Mesothelial cell of epicardium (in vitro differentiated cells): ENCODE measurements around the gene PCDH19. TPM values are rescaled to one million over a fixed set of nuclear protein-coding genes. Genes with fewer than 3 reads are reported as not detected.

Experiments used
- DNase-seq, 2 experiments: peaks; one replicate each; pipeline ENCODE4 v3.0.0; 2021; ENCODE audit warnings: low spot score in 2 of 2; ENCODE audit not compliant: unreplicated experiment in 2 of 2
- H3K27ac Mint-ChIP-seq: 2 replicates; pipeline ENCODE4 v1.8.0; 2021; ENCODE audit warnings: mixed read lengths
- H3K27me3 Mint-ChIP-seq: 2 replicates; pipeline ENCODE4 v1.8.0; 2021; ENCODE audit warnings: low read depth, mixed read lengths
- H3K36me3 Mint-ChIP-seq: 2 replicates; pipeline ENCODE4 v1.8.0; 2021; ENCODE audit warnings: mixed read lengths
- H3K4me1 Mint-ChIP-seq: 2 replicates; pipeline ENCODE4 v1.8.0; 2021; ENCODE audit warnings: mixed read lengths
- H3K4me3 Mint-ChIP-seq: 2 replicates; pipeline ENCODE4 v1.8.0; 2021; ENCODE audit warnings: mild to moderate bottlenecking, moderate library complexity, mixed read lengths
- H3K9me3 Mint-ChIP-seq: 2 replicates; pipeline ENCODE4 v1.8.0; 2021; ENCODE audit warnings: mixed read lengths
- total RNA-seq: library from RNA; stranded (reverse); gene quantifications from 3 replicates; pipeline ENCODE4 v1.2.1, GENCODE V29; 2021
- TF ChIP-seq, protein P1 (sequence below): fragments of 200-600 bp; sonication (generic); IDR thresholded peaks from one replicate; pipeline ENCODE4 v1.5.0; 2021; ENCODE audit warnings: antibody characterized with exemption; ENCODE audit not compliant: unreplicated experiment

Gene PCDH19
- total RNA-seq, 1 donor from 2014 or later, result 9.4 TPM

DNA sequence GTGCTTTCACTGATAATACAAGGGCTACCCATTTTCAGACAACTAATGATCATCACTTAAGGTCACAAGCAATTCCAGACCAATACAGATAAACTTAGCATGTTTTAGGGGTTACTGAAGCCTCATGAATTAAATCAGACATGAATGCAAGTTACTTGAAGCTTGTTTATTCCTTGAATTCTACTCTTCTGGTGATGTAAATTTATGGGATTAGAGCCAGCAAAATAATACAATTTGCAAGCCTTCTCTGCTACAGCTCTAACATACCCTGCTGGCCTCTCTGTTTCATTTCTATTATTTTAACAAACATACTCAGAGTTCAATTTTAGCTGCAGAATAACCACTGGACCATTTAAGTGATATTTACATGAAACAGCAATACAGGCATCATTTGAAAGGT, 60.7 kb downstream of the PCDH19 start:
- Mint-ChIP-seq H3K27me3 (no peaks in the 10 kb centered on the region), H3K9me3 (no peaks in the 10 kb centered on the region), H3K36me3 (peaks cover 4% of the 10 kb centered on the region), H3K27ac (no peak overlapping the region), H3K4me3 (no peak overlapping the region), H3K4me1 (no peaks in the 10 kb centered on the region)
- no peak for DNase-seq
- TF ChIP-seq, protein P1, sequence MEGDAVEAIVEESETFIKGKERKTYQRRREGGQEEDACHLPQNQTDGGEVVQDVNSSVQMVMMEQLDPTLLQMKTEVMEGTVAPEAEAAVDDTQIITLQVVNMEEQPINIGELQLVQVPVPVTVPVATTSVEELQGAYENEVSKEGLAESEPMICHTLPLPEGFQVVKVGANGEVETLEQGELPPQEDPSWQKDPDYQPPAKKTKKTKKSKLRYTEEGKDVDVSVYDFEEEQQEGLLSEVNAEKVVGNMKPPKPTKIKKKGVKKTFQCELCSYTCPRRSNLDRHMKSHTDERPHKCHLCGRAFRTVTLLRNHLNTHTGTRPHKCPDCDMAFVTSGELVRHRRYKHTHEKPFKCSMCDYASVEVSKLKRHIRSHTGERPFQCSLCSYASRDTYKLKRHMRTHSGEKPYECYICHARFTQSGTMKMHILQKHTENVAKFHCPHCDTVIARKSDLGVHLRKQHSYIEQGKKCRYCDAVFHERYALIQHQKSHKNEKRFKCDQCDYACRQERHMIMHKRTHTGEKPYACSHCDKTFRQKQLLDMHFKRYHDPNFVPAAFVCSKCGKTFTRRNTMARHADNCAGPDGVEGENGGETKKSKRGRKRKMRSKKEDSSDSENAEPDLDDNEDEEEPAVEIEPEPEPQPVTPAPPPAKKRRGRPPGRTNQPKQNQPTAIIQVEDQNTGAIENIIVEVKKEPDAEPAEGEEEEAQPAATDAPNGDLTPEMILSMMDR, result no peak

DNA sequence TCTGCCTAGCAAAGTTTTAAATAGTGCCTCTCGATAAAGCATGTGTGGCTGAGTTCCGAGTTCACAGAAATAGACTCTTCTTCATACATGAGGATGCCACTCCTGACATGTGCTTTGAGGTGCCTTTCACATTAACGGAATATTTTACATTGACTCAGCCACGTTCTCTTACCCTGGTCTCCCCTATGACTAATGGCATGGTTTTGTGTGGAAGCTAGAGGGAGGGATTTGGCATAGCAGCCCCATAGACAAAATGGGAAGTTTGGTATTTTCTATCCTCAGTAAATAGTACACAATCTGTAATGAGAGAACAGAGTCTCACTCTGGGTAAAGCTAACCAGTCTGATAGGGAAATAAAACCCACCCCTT, 68.9 kb downstream of the PCDH19 start:
- Mint-ChIP-seq H3K36me3 (no peaks in the 10 kb centered on the region), H3K9me3 (no peaks in the 10 kb centered on the region), H3K27me3 (no peaks in the 10 kb centered on the region), H3K4me1 (no peaks in the 10 kb centered on the region), H3K4me3 (no peak overlapping the region), H3K27ac (no peak overlapping the region)
- no peak for DNase-seq
- TF ChIP-seq, protein P1, result no peak

DNA sequence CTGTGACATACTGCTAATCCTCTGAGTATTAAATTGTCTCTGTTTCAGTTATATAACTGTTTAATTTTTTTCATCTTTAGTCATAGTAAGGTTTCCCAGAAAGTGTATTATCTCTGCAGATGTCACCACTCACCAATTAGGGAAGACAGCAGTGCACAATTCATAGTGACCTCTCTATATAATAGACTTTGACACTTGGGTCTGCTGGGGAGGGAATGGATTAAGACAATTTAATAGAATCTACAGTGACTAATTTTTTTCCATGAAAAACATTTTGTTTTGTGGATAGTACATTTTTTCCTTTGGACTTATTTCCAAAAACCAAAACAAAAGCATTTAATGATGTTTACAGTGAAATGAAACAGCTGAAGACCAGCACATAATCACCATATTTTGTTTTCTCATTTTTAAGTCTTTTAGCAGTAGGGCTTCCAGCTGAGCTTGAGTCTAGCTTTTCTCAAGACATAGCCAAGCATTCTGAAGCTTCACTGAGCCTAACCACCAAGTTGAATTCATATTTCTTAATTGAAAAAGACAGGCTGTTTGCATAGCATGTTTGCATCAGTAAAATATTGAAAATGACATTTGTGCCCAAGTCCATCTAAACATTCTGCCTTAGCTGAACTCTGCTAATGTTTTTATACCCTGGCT, 69.5 kb downstream of the PCDH19 start:
- TF ChIP-seq, protein P1, result no peak
- H3K27ac Mint-ChIP-seq, result no peak overlapping the region
- no peaks in the 10 kb centered on the region for H3K9me3 Mint-ChIP-seq
- no peaks in the 10 kb centered on the region for H3K36me3 Mint-ChIP-seq
- no peak overlapping the region for H3K4me3 Mint-ChIP-seq
- no peaks in the 10 kb centered on the region for H3K4me1 Mint-ChIP-seq
- H3K27me3 Mint-ChIP-seq, result no peaks in the 10 kb centered on the region
- DNase-seq, result no peak

DNA sequence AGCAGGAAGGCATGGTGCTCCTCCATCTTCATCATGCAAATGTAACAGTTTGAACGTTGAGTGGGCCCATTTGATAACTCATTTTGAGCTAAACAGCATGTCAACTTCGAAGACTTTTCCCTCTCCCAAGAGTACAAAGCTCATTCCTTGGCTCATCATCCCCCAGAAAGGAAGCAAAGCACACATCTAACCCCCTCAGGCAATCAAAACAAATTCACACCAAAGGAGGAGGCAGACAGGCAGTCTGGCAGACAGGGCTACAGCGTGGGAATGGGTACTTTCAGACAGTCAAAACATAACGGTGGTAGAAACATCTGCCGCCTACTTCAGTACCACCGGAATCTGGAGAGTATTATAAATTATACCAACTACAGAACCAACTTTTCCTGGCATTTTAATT, 81.7 kb downstream of the PCDH19 start:
- Mint-ChIP-seq H3K36me3 (no peaks in the 10 kb centered on the region), H3K4me3 (no peak overlapping the region), H3K4me1 (peaks cover 5% of the 10 kb centered on the region), H3K27me3 (no peaks in the 10 kb centered on the region), H3K27ac (no peak overlapping the region), H3K9me3 (no peaks in the 10 kb centered on the region)
- TF ChIP-seq, protein P1, result no peak
- no peak for DNase-seq

DNA sequence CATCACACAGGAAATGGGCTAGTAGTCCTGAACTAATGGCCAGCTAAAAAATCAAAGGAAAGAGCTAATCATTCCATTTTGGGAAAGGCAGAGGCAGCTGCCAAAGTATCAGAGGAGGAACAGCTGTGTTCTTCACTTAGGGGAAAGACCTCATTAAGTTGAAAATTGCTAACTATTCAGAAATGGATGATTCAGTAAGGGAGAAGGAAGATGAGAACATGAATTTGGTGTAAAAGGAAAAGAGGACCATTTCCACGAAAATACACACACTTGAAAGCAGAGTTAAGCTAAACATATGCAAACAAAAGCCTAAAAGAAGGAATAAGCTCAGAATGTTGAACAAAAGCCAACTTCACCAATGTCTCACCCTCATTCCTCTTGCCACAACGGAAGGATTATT, 90.4 kb downstream of the PCDH19 start:
- TF ChIP-seq, protein P1, result no peak
- Mint-ChIP-seq H3K36me3 (peaks cover 2% of the 10 kb centered on the region), H3K4me3 (no peak overlapping the region), H3K4me1 (peaks cover 14% of the 10 kb centered on the region), H3K27me3 (no peaks in the 10 kb centered on the region), H3K9me3 (peaks cover 5% of the 10 kb centered on the region), H3K27ac (no peak overlapping the region)
- DNase-seq, result no peak

DNA sequence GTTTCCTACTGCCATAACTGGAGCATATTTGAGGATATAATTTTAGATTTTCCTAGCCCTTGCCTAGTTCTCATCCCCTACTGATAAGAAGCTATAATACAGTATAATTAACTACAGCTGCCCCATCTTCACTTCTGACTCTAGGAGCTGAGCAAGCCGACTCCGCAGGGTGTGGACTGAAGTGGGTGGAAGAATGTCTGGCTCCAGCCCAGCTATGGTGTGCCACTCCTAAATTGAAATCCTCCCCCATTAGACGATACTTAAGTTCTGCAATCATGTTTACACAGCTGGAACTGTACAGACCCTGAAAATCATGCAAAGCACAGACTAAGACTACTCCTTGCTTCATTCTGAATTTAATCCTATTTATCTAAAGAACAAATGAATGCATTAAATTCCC, 93.1 kb downstream of the PCDH19 start:
- Mint-ChIP-seq H3K27ac (no peak overlapping the region), H3K9me3 (peaks cover 5% of the 10 kb centered on the region), H3K36me3 (peaks cover 2% of the 10 kb centered on the region), H3K4me1 (peaks cover 9% of the 10 kb centered on the region), H3K27me3 (no peaks in the 10 kb centered on the region), H3K4me3 (no peak overlapping the region)
- TF ChIP-seq, protein P1, result no peak
- DNase-seq, result no peak
